ENCODE measurements around the gene NR2C2.
A peak's percentile ranks its signal among the peaks of the same experiment; 100 is the strongest.

Gene NR2C2

DNA sequence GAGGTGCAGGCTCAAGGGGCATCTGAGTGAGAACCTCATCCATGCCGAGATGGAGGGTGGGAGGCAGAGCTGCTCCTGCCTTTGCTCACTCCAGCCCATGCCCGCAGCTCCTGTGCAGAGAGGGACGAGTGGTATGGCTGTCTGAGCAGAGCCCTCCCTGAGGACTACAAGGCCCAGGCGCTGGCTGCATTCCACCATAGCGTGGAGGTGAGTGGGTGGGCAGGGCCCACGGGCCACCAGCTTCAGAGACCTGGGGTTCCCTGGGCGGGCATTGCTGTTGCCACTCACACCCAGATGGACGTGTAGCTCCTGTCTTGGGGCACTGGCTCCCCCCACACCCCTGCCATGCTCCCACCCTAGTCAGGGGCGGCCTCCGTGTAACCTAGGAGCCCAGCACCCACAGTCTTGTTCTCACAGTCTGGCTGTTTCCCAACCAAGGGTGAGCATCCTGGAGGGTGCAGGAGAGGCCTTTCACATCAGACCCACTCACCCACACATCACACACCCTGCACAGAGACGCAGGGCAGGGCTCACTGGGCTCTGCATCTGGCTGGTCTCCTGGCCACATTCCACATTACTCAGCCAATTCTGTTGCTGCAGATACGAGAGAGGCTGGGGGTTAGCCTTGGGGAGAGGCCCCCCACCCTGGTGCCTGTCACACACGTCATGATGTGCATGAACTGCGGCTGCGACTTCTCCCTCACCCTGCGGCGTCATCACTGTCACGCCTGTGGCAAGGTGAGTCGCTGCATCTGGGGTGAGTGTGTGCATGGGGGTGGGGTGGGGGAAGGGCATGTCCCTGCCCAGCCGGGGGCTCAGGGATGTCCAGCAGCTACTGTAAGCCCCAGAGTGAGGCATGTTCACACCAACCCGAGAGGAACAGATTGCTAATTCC is 25.3 kb upstream of the NR2C2 start:
- TF ChIP-seq, protein P1, sequence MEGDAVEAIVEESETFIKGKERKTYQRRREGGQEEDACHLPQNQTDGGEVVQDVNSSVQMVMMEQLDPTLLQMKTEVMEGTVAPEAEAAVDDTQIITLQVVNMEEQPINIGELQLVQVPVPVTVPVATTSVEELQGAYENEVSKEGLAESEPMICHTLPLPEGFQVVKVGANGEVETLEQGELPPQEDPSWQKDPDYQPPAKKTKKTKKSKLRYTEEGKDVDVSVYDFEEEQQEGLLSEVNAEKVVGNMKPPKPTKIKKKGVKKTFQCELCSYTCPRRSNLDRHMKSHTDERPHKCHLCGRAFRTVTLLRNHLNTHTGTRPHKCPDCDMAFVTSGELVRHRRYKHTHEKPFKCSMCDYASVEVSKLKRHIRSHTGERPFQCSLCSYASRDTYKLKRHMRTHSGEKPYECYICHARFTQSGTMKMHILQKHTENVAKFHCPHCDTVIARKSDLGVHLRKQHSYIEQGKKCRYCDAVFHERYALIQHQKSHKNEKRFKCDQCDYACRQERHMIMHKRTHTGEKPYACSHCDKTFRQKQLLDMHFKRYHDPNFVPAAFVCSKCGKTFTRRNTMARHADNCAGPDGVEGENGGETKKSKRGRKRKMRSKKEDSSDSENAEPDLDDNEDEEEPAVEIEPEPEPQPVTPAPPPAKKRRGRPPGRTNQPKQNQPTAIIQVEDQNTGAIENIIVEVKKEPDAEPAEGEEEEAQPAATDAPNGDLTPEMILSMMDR (conservative IDR thresholded peaks at IDR 0.05; ENCODE audit: low read depth, low read length), result no peak
- no peak overlapping the region for H3K4me3 ChIP-seq (ENCODE audit: low read depth, low read length)
- no peak for DNase-seq (ENCODE audit: low read depth)

- H3K4me3 ChIP-seq (ENCODE audit: low read depth, low read length), result no peak overlapping the region
- TF ChIP-seq, protein P1 (conservative IDR thresholded peaks at IDR 0.05; ENCODE audit: low read depth, low read length), result no peak
- DNase-seq (ENCODE audit: low read depth), result no peak
These were observed 24.5 kb upstream of the NR2C2 start for GRCh38 chr3:14922863-14923262.

- no peak for DNase-seq (ENCODE audit: low read depth)
- H3K4me3 ChIP-seq (ENCODE audit: low read depth, low read length), result no peak overlapping the region
- TF ChIP-seq, protein P1 (conservative IDR thresholded peaks at IDR 0.05; ENCODE audit: low read depth, low read length), result no peak
These were observed 23.9 kb upstream of the NR2C2 start for GRCh38 chr3:14923476-14923875.

DNA sequence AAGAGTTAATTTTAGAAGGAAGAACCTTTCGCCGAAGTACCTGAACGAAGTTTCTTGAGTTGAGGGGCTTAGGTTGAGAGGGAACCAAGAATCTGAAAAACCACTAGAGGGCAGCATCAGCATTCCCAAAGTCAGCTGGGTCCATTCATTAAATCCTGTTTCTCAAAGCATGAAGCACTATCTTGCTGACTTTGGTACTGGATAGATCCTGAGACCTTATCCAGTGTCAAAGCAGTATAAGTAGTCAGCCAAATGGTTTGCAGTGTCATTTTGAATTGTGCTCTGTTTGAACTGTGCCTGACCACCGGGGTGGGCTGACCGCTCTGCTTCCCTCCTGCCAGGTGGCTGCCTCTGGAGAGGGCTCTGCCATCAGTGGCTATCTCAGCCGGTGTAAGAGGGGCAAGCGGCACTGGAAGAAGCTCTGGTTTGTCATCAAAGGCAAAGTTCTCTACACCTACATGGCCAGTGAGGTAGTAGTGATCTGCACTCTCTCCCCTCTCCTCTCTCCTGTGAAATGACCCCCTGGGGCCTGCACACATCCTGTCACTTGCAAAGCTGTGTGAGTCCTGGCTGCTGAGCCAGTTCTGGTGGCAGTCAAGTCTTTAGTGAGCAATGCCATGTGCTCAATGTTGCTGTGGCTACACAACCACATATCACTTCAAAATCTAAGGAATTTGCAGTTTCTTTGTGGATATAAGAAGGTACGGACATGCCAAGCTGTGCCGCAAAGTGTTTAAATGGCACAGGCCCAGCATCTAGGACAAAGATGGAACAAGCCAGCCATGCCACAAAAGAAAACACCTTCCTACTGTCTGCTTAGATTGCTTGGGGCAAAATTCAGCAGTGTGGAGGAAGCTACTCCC is 21.4 kb upstream of the NR2C2 start:
- peak; percentile 88 for DNase-seq (ENCODE audit: low read depth)
- TF ChIP-seq, protein P1 (conservative IDR thresholded peaks at IDR 0.05; ENCODE audit: low read depth, low read length), result peak; percentile 86
- no peak overlapping the region for H3K4me3 ChIP-seq (ENCODE audit: low read depth, low read length)

GRCh38 chr3:14926592-14926991 is 20.8 kb upstream of the NR2C2 start:
- TF ChIP-seq, protein P1 (conservative IDR thresholded peaks at IDR 0.05; ENCODE audit: low read depth, low read length), result no peak
- no peak overlapping the region for H3K4me3 ChIP-seq (ENCODE audit: low read depth, low read length)
- no peak for DNase-seq (ENCODE audit: low read depth)

DNA sequence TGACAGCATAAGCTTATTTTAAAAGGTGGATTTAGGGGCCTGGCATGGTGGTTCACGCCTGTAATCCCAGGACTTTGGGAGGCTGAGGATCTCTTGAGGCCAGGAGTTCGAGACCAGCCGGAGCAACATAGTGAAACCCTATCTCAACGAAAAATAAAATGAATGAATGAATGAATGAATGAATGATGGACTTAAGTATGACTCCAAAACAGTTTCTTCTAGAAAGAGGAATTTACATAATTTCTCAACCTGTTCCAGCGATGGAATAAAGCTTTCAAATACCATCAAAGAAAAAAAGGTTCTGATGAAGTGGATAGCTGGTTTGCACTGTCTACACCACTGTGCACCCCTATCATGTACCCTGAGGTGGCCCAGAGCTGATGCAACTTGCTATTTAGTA is 20.1 kb upstream of the NR2C2 start:
- DNase-seq (ENCODE audit: low read depth), result no peak
- H3K4me3 ChIP-seq (ENCODE audit: low read depth, low read length), result no peak overlapping the region
- TF ChIP-seq, protein P1 (conservative IDR thresholded peaks at IDR 0.05; ENCODE audit: low read depth, low read length), result no peak
